ENCODE data around the gene MPDZ. TPM values are rescaled to one million over a fixed set of nuclear protein-coding genes. Genes with fewer than 3 reads are reported as not detected.

MPDZ gene
- total RNA-seq, 1 donor from 2014 or later: 97.0 TPM

DNA sequence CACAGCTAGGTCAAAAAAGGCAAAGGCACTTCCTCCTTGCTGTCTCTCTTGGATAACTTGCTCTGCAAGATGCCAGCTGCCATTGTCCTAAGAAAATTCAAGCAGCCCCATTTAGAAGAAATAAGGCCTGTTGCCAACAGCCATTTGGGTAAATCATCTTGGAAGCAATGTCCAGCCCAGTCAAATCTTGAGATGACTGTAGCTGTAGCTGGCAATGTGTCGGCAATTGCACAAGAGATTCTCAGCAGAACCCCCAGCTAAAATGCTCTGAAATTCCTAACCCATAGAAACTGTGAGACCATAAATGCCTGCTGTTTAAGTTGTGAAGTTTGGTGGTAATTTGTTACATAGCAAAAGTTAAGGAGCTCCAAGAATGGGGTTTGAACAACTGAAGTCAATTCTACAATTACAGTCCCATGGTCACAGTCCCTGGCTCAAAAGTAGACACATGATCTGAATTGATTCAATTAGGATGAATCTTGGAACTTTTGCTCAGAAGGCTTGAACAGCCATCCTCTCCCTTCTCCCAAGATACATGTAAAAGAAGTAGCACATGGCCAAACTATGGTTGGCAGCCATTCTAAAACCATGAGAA lies 151.1 kb downstream of the MPDZ start:
- Mint-ChIP-seq H3K36me3 (ENCODE audit: low read depth, unreplicated experiment) (peaks cover 7% of the 10 kb centered on the region), H3K9me3 (ENCODE audit: unreplicated experiment) (no peaks in the 10 kb centered on the region), H3K27ac (ENCODE audit: unreplicated experiment) (no peak overlapping the region)

DNA sequence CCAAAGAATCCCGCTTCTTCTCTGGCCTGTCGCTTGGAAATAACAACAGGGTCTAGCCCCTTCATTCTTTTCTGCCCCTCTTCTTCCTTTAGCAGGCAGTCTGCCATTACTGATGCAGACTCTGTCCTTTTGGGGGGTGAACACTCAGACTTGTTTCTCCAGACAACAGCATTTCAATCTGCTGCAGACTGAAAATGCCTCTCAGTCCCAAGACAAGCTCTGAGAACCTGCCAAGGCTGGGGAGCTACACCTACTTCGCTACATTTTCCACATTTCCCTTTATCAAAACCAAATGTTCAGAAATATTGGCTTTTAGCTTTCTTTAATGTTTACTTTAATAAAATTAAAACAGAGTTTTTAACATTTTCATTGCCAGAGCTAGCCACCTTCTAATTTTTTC lies 152.4 kb downstream of the MPDZ start:
- no peaks in the 10 kb centered on the region for H3K9me3 Mint-ChIP-seq (ENCODE audit: unreplicated experiment)
- no peaks in the 10 kb centered on the region for H3K4me1 Mint-ChIP-seq (ENCODE audit: unreplicated experiment)
- no peak overlapping the region for H3K27ac Mint-ChIP-seq (ENCODE audit: unreplicated experiment)
- H3K4me3 Mint-ChIP-seq (ENCODE audit: unreplicated experiment): no peak overlapping the region
- peaks cover 7% of the 10 kb centered on the region for H3K36me3 Mint-ChIP-seq (ENCODE audit: low read depth, unreplicated experiment)
- TF ChIP-seq, protein P1, sequence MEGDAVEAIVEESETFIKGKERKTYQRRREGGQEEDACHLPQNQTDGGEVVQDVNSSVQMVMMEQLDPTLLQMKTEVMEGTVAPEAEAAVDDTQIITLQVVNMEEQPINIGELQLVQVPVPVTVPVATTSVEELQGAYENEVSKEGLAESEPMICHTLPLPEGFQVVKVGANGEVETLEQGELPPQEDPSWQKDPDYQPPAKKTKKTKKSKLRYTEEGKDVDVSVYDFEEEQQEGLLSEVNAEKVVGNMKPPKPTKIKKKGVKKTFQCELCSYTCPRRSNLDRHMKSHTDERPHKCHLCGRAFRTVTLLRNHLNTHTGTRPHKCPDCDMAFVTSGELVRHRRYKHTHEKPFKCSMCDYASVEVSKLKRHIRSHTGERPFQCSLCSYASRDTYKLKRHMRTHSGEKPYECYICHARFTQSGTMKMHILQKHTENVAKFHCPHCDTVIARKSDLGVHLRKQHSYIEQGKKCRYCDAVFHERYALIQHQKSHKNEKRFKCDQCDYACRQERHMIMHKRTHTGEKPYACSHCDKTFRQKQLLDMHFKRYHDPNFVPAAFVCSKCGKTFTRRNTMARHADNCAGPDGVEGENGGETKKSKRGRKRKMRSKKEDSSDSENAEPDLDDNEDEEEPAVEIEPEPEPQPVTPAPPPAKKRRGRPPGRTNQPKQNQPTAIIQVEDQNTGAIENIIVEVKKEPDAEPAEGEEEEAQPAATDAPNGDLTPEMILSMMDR (IDR thresholded peaks at IDR 0.05; ENCODE audit: unreplicated experiment): no peak
- no peak for DNase-seq (ENCODE audit: low spot score)
- H3K27me3 Mint-ChIP-seq (ENCODE audit: unreplicated experiment): no peaks in the 10 kb centered on the region

More for the DNA sequence above, 151.1 kb downstream of the MPDZ start:
- no peak overlapping the region for H3K4me3 Mint-ChIP-seq (ENCODE audit: unreplicated experiment)
- TF ChIP-seq, protein P1 (IDR thresholded peaks at IDR 0.05; ENCODE audit: unreplicated experiment): no peak
- no peak for DNase-seq (ENCODE audit: low spot score)
- no peaks in the 10 kb centered on the region for H3K27me3 Mint-ChIP-seq (ENCODE audit: unreplicated experiment)
- no peaks in the 10 kb centered on the region for H3K4me1 Mint-ChIP-seq (ENCODE audit: unreplicated experiment)

DNA sequence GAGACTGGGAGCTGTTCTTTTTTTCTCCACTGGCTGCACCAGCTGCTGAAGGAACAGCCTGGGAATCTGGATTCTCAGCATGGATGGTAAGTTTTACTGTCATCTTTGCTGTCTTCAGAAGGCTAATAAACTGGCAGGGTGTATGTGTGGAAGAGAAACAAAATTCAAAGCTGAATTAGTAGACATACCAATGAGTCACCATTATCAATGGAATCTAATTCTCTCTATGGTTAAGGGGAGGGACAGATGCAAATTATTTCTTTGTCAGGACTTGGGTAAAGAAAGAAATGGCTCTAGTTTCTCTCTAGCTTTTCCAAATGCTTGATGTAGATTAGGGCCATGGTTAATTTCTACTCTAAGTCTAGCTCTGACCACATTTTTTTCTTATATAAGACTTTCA lies 154.2 kb downstream of the MPDZ start:
- H3K27me3 Mint-ChIP-seq (ENCODE audit: unreplicated experiment): no peaks in the 10 kb centered on the region
- peaks cover 8% of the 10 kb centered on the region for H3K36me3 Mint-ChIP-seq (ENCODE audit: low read depth, unreplicated experiment)
- DNase-seq (ENCODE audit: low spot score): no peak
- TF ChIP-seq, protein P1 (IDR thresholded peaks at IDR 0.05; ENCODE audit: unreplicated experiment): no peak
- no peaks in the 10 kb centered on the region for H3K9me3 Mint-ChIP-seq (ENCODE audit: unreplicated experiment)
- H3K4me1 Mint-ChIP-seq (ENCODE audit: unreplicated experiment): no peaks in the 10 kb centered on the region
- no peak overlapping the region for H3K4me3 Mint-ChIP-seq (ENCODE audit: unreplicated experiment)
- H3K27ac Mint-ChIP-seq (ENCODE audit: unreplicated experiment): no peak overlapping the region

DNA sequence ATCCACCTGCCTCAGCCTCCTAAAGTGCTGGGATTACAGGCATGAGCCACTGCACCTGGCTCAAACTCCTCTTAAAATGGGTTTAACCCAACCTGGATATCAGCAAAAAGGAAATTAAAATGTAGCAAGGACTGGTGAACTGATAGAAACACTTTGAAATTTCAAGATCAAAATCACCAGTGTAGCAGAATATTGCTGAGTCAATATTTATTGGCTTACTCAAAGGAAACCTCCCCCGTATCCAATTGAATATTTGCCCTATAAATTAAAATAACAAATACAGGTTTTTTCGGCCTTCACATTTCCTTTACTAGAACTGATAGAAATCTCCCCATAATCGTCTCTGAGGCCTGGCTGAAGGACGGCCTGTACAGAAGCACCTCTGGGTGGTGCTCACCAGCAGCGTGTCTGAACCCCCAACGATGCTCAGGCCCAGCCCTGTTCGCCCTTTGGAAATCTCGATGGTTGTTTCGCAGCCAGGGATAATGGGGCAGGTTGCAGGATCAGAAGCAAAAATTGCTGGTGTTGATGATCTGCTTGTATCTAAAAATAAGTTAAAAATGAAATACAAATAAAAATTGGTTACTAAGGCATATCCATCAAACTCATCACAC lies 156.6 kb downstream of the MPDZ start:
- no peak overlapping the region for H3K4me3 Mint-ChIP-seq (ENCODE audit: unreplicated experiment)
- TF ChIP-seq, protein P1 (IDR thresholded peaks at IDR 0.05; ENCODE audit: unreplicated experiment): no peak
- H3K4me1 Mint-ChIP-seq (ENCODE audit: unreplicated experiment): no peaks in the 10 kb centered on the region
- no peak overlapping the region for H3K27ac Mint-ChIP-seq (ENCODE audit: unreplicated experiment)
- no peaks in the 10 kb centered on the region for H3K9me3 Mint-ChIP-seq (ENCODE audit: unreplicated experiment)
- peaks cover 17% of the 10 kb centered on the region for H3K36me3 Mint-ChIP-seq (ENCODE audit: low read depth, unreplicated experiment)
- H3K27me3 Mint-ChIP-seq (ENCODE audit: unreplicated experiment): no peaks in the 10 kb centered on the region
- no peak for DNase-seq (ENCODE audit: low spot score)

DNA sequence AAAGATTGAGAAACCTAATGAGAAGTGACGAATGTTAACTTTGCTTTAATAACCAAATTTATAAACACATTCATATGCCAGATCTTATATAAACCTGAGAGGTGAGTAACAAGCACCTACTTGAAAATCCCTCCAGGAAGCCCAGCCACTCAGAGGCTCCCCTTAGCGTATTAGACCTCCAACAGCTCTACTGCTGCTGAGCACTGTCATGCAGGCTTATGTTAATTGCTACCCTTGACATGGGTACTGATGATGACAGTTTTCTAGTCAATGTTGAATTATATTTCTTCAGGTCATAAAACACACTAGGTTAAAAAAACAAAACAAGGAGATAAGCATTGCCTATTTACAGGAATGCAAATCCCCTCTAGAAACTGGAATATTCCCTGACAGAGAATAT lies 161.2 kb downstream of the MPDZ start:
- TF ChIP-seq, protein P1 (IDR thresholded peaks at IDR 0.05; ENCODE audit: unreplicated experiment): no peak
- no peaks in the 10 kb centered on the region for H3K9me3 Mint-ChIP-seq (ENCODE audit: unreplicated experiment)
- peaks cover 17% of the 10 kb centered on the region for H3K36me3 Mint-ChIP-seq (ENCODE audit: low read depth, unreplicated experiment)
- H3K27ac Mint-ChIP-seq (ENCODE audit: unreplicated experiment): no peak overlapping the region
- no peak overlapping the region for H3K4me3 Mint-ChIP-seq (ENCODE audit: unreplicated experiment)
- H3K27me3 Mint-ChIP-seq (ENCODE audit: unreplicated experiment): no peaks in the 10 kb centered on the region
- no peaks in the 10 kb centered on the region for H3K4me1 Mint-ChIP-seq (ENCODE audit: unreplicated experiment)
- no peak for DNase-seq (ENCODE audit: low spot score)
